Stimulated activated CD4-positive, alpha-beta T cell treated with anti-CD3 and anti-CD28 coated beads, Interleukin-12 subunit alpha, Interleukin-12 subunit beta, amount 100 ng/mL, for 24 hours (primary cell): ENCODE results near the gene ZNRF3.
"Not testable (repeated sequence)": the region's sequence is repeated elsewhere in the genome, so short reads cannot be mapped to it uniquely, and the experiment has no call there.

ENCODE experiments used
- DNase-seq, 2 experiments: peaks; one replicate each; pipeline ENCODE4 v3.0.0-alpha.2; 2020; ENCODE audit warnings: low read depth in 2 of 2

ZNRF3 gene

DNA sequence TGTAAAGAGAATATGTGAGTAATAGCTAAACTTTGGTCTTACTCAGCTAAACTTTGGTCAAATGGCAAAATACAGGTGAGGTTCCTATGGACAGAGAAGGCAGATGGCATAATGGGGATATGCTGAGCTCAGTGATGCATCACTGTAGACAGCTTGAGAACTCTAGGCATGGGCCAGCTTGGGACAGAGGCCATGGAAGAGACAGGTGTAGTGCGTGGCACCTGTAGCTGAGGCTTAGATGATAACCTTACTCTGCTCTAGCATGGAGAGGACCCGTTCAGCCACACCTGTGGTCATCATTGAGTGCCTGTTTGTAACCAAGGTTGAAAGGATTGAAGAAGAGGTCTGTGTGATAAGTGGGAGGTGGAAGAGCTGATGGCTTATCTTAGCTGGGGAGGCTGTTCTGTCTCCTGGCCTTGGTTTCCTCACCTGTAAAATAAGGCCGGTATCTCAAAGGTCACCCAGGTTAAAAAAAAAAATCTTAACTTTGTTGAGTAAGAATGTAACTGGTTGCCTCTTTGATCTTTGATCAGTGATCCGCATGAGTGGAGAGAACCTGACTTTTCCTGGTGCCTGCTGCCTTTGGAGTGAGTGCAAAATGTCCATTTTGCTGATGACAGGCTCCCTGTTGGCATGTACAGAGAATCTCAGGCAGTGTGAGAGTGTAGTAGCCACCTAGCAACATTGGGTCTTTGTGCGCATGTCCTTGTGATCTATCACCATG is 48.6 kb downstream of the ZNRF3 start:
- no peak for DNase-seq

DNA sequence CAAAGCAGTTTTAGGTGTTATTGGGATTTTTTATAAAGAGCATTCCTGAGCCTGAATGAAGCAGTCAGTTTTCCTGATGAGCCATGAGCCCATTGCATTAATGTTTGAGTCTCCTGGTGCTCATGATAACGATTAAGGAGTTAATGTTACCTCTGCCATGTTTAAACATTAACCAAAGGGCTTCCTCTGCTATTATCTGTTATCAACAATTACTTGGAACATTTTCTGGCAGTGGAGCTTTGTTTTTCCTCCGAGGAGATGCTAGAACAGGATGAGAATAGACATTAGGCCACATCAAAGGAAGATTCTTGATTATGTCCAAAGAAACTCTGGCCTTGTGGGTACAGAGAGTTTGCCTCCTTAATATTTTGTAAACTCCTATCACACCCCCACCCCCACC is 49.9 kb downstream of the ZNRF3 start:
- no peak for DNase-seq

DNA sequence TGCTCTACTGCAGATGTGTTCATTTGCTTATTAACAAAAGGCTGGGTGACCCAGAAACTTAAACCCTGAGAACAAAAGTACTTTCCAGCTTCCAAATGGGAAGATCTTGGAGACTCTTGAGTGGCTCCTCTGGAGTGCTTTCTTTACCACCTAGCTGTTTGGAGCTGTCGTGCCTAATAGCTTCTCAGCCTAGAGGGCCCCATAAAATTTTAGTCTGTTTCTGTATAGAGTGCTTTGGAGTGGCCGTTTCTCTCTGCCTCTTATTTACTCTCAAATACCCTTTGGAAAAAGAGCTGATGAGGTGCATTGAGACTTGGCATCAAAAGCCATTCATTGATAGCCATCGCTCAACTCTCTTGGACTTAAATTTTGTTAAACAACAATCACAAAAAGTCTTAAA is 50.7 kb downstream of the ZNRF3 start:
- no peak for DNase-seq

DNA sequence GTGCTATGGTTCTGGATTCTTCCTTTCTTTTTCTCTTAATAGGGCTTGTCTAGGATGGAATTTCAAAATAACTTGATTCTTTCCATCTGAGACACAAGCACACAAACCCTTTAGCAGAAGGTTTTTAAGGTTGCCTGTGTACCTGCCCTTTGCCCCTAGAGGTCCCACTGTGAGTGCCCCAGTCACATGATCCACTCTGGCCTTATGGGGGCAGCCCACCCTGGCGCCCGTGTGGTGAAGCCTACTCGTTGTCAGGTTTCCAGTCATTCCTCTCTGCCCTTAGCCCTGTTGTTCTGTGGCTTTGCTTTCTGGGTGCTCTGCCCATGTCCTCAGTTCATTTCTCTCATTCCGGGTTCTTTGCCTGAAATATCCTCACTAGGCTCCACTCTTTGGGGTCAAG is 51.8 kb downstream of the ZNRF3 start:
- DNase-seq = no peak

DNA sequence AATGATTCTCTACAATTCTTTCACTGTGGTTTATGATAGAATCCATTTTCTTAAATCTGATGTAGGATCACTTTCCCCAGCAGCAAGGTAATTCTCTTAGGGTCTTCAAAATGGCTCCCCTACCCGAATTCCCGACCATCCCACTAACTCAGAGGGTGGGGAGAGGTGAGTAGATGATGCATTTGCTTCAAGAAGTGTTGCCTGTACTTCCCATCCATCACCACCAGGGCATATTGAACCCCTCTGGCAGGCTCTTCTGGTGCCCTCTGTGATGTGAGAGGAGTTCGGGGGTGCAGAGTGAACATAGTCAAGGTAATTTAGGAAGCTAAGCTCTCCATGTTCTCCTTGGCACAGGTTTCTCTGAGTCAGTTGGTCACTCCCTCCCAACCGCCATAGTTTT is 52.3 kb downstream of the ZNRF3 start:
- DNase-seq = no peak

GRCh38 chr22:28936200-28936599 is 52.8 kb downstream of the ZNRF3 start:
- DNase-seq = no peak

DNA sequence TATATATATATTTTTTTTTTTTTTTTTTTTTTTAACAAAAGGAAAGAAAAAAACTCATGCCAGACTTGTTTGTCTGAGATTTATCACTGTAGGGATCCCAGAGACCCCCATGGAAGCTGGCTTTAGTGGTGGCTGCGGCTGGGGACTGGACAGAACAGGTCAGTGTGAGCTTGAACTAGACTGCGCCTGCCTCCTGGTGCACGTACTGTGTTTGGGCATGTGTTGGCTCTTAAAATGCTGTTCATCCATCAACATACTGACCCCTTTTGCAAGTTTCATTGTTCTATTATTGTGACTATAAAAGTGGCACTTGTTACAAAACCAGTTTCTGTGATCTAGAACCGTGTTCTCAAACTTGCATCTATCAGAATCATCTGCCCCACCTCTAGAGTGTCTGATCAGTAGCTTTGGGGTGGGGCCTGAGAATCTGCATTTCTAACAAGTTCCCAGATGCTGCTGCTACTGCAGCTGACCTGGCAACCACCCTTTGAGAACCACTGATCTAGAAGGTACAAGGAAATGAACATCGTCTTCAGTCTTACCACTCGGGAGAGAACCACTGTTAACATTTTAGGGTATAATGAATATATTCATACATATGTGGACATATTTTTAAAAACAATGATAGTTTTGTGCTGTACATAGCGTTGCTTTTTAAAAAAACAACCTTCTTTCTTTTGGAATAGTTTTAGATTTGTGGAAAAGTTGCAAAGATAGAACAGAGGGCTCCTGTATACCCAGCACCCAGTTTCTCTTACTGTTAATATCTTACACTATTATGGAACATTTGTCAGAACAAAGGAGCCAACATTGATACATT is 54.0 kb downstream of the ZNRF3 start:
- DNase-seq = no peak

DNA sequence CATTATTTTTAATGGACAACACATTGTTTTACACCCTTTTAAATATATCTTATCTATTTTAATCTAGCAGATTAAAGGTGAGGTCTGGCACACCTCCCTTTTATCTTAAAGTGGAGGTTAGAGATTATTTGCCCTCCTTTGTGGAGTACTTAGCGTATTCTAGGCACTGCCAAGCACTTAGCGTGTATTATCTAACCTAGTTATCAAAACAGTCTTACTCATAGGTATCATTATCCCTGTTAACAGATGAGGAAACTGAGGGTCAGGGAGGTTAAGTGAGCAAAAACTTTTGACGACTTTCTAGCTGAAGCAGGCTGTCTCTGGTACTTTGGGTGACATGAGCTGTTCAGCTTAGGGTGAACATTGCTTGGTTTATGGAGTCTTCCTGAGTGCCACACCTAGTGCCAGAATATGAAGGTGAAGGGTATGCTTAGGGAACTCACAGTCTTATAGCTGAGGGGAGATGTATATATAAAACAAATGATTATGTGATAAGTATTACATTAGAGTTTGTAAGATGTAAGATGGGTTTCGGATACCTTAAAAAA is 55.0 kb downstream of the ZNRF3 start:
- no peak for DNase-seq

DNA sequence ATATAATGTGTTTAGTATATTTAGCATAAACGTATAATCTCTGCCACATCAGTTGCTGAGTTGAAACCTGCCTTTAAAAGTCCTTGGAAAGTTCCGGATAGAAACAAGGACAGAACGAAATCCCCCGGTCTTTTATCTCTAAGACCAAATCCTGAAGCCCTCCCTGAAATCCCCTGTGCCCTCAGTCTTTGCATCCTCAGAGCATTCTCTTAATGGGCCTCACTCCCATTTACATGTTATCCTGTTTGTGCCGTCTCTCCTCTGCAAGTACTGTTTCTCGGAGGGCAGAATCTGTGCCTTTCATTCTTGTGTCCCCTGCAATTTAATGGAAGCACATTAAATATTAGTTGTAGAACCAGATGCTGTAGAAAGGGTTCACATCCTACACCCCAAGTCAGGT is 56.0 kb downstream of the ZNRF3 start:
- DNase-seq = no peak

GRCh38 chr22:28939932-28940331 is 56.6 kb downstream of the ZNRF3 start:
- DNase-seq = no peak

- no peak for DNase-seq
Measured at GRCh38 chr22:28940441-28940840, 57.1 kb downstream of the ZNRF3 start.

DNA sequence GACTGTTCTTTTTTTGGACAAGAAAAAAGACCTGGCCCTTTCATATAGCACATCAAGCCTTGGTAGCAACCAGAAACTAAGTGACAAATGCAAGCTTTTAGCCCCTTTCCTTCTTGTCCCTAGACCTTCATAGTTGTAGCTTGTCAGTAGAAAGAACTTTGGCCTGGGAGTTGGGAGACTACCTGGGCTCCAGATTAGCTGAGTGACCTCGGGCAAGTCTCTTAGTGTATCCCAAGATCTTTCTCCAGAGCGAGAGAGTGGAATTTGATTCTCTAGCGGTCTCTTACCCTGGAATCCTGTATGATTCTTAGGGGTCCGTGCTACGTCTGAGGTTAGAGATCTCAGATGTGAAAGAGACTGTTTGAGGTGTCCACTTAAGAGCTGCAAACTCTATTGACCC is 59.0 kb downstream of the ZNRF3 start:
- no peak for DNase-seq

GRCh38 chr22:28942801-28943500 is 59.6 kb downstream of the ZNRF3 start:
- no peak for DNase-seq

DNA sequence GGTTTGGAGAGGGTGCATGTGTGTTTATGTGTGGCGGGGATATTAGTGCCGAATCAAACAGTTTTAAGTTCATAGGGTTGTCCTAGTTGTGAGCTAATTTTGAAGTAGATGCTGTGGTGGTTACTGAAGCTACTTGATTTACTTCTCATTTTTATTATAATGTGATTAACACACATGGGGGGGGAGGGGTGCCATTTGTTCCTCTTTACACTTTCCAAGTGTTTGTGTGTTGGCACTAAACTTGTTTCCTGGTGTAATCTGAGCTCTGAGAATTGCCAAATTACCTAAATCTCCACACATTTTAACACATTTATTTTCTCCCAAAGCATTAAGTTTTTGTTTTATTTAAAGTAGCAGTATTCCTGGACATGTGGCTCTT is 60.1 kb downstream of the ZNRF3 start:
- DNase-seq = no peak

GRCh38 chr22:28947125-28947524 is 63.8 kb downstream of the ZNRF3 start:
- no peak for DNase-seq

DNA sequence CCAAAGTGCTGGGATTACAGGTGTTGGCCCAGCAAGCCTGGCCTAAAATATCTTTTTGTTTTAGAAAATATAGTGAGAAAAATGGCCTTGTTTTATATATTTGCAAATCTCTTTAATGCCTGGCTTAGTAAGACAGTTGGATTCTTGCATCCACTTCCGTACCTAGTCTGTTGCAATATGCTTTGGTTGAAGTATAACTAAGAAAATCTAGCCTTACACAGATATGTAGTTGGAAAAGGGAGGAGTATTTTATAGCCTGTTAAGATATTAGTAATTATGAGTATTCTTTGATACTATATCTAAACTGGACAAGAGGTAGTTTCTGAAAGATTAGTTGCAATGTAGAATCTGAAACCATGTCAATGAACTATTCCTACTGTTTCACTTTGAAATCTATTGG is 65.1 kb downstream of the ZNRF3 start:
- DNase-seq = no peak

DNA sequence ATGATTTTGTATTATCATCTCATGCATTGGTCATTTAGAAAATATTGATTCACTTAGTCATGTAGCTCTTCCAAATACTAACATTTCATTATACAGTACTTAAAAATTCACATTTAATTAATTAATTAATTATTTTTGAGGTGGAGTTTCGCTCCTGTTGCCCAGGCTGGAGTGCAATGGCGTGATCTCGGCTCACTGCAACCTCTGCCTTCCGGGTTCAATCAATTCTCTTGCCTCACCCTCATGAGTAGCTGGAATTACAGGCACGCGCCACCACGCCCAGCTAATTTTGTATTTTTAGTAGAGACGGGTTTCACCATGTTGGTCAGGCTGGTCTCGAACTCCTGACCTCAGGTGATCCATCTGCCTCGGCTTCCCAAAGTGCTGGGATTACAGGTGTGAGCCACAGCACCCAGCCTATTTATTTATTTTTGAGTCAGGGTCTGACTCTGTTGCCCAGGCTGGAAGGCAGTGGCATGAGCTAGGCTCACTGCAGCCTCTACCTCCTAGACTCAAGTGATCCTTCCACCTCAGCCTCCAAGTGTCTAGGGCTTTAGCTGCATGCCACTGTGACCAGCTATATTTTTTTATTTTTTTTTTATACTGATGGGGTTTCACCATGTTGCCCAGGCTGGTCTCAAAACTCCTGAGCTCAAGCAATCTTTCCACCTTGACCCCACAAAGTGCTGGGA is 65.6 kb downstream of the ZNRF3 start:
- DNase-seq = not testable (repeated sequence)

GRCh38 chr22:28949788-28950187 is 66.4 kb downstream of the ZNRF3 start:
- DNase-seq = no peak

DNA sequence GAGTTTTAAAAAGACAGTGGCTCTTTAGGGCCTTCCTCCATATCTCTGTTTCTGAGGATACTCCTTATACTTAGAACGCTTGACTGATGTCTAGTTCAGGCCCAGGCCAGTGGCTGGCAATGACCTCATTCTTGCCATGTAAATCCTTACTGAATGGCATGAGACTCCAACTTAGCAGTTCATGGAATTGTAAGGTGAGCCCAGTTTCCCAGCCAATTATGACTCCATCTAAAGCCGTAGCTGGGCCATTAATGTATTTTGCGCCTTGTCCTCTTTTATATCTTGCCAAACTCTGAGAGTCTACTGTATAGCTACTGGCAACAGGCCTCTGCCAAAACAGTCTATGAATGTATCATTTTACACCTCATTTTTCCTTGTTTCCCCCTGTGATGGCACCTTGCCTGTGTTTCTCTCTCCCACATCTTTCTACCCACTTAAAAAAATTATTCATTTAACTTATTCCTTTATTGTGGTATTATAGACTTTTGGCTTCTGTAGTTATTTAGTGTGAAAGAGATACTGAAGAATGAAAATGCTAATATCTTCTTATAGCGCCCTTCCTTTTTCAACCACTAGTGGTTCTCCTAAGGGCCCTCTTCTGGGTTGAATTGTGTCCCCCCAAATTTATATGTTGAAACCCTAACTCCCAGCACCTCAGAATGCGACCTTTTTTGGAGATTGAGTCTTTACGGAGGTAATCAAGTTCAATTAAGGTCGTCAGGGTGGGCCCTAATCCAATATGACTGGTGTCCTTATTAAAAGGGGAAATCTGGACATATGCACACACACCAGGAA is 67.4 kb downstream of the ZNRF3 start:
- no peak for DNase-seq

DNA sequence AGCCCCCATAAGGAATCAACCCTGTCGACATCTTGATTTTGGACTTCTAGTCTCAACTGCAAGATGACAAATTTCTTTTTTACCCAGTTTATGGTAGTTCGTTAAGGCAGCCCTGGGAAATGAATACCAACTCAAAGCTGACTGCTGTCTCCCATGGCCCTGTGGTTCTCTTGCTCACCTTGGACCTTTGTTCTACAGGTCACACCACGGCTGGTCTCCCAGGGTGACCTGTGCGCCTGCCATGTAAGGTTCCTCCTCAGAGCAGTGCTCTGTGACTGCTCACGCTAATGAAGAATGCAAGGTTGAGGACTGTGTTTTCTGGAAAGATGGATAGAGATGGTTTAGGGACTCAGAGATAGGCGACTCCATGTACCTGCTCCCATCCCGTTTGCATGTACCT is 68.2 kb downstream of the ZNRF3 start:
- no peak for DNase-seq

GRCh38 chr22:28951969-28952521 is 68.7 kb downstream of the ZNRF3 start:
- DNase-seq = no peak
